ENCODE data around the gene FAM170B.

The FAM170B gene

GRCh38 chr10:49120911-49121310 lies 12.9 kb downstream of the FAM170B start:
- no peak for DNase-seq (ENCODE audit: low read depth)

DNA sequence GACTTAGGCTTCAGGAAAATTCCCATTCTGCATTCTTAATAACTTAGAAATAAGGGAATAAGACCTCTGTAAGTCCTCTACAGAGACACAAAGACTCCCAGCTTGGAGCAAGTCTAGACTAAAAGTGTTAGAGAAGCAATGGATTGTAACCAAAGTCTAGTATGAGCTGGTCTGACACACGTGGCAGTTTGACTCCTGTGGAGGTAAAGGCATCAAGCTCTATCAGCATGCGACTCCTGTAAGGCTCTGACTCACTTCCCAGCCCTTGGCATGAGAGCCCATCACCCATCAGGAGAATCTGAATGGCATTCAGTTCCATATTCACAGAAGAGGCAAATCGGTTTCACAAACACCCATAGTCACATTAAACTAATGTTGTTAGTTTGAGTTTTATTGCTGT lies 14.1 kb downstream of the FAM170B start:
- no peak for DNase-seq (ENCODE audit: low read depth)

- DNase-seq (ENCODE audit: low read depth) = no peak
Observed at GRCh38 chr10:49118430-49119074, 15.3 kb downstream of the FAM170B start.

DNA sequence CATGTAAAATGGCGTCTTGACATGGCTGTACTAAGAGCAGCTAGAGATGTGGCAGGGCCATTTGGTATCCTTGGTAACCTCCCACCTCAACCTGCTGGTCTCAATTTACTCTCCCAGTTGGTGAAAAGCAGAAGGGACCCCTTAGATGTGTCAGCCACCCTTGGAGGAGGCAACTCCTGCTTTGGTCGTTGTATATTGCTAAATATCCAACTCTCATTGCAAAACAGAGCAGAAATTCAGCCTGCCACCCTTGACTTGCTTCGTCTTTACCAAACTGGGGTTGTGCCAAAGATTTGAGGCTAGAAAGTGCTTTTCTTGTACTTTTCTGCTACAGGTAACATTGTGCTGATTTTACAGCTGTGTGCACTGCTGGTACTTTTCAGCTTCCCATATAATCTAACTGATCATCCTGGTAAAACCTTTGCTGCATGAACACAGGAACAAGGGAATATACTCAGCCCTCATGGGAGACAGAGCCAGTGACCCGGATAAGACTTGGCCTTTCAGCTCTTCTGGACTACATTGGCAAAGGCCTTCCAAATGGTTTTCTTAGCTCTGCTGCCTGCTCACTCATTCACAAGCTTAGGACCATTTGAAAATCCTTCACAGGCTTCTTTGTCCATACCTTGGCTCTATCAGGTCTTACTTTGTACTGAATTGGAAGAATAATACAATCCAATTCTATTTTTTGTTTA lies 16.3 kb downstream of the FAM170B start:
- DNase-seq (ENCODE audit: low read depth) = no peak

DNA sequence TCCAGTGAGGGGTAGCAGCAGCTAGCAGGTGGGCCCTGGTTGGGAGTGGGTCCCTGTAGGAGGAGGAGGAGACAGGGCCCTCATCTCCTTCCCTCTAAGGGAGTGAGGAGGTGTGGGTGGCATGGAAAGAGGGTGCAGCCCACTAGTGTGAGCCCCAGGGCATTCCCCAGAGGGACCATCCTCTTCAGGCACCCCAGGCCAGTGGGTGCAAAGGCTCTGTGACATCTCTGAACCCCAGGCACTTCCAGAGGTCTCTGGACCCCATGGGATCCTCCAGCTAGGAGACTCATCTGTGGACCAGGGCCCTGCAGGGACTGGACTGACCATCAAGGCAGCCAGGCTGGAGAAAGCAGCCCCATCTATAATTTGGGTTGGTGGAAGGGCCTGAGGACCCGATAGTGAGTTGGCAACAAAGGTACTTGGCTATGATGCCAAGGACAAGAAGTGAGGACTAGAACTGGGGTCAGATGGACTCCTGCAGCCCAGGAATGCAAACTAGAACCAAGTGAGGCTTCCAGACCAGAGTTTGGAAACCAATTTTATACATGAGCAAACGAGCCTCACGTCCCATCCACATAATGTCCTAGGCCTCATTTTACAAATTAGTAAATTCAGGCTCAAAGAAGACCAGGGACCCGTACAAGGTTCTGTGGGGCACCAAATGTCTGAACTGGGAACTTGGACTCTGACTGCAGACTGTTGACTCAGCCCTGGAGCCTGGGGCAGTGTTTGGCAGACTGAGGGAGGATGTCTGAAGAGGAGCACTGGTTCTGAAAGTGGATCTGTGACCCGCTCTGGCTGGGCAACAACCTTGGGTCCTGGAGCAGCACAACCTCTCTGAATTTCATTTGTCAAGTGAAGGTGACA lies 17.1 kb downstream of the FAM170B start:
- DNase-seq (ENCODE audit: low read depth) = no peak

- DNase-seq (ENCODE audit: low read depth) = no peak
Observed at GRCh38 chr10:49115796-49116508, 17.9 kb downstream of the FAM170B start.

- DNase-seq (ENCODE audit: low read depth) = no peak
Observed at GRCh38 chr10:49115015-49115795, 18.6 kb downstream of the FAM170B start, which contains the start of gene VSTM4. TSS of gene VSTM4 (minus strand) at chr10:49115522. CDS start at chr10:49115485, 37 bp downstream.

DNA sequence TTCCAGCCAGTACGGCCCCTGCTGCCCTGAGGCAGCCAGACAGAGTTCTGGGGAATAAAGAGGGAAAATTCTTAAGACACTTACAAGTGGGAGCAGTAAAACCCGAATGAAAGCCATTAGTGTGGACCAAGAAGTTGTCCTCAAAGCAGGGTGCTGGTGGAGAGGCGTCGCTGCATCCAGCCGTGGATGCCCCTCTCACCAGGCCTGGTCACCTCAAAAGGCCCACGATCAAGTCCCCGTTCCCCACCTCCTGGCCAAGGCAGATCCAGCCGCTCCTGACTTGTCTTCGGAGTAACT lies 19.2 kb downstream of the FAM170B start:
- DNase-seq (ENCODE audit: low read depth) = no peak

GRCh38 chr10:49113741-49114141 lies 20.1 kb downstream of the FAM170B start:
- DNase-seq (ENCODE audit: low read depth) = no peak

GRCh38 chr10:49112851-49113250 lies 21.0 kb downstream of the FAM170B start:
- DNase-seq (ENCODE audit: low read depth) = no peak

- DNase-seq (ENCODE audit: low read depth) = no peak
Observed at GRCh38 chr10:49112098-49112497, 21.7 kb downstream of the FAM170B start.

GRCh38 chr10:49111320-49111698 lies 22.5 kb downstream of the FAM170B start:
- no peak for DNase-seq (ENCODE audit: low read depth)

GRCh38 chr10:49110684-49111319 lies 23.0 kb downstream of the FAM170B start:
- DNase-seq (ENCODE audit: low read depth) = no peak

DNA sequence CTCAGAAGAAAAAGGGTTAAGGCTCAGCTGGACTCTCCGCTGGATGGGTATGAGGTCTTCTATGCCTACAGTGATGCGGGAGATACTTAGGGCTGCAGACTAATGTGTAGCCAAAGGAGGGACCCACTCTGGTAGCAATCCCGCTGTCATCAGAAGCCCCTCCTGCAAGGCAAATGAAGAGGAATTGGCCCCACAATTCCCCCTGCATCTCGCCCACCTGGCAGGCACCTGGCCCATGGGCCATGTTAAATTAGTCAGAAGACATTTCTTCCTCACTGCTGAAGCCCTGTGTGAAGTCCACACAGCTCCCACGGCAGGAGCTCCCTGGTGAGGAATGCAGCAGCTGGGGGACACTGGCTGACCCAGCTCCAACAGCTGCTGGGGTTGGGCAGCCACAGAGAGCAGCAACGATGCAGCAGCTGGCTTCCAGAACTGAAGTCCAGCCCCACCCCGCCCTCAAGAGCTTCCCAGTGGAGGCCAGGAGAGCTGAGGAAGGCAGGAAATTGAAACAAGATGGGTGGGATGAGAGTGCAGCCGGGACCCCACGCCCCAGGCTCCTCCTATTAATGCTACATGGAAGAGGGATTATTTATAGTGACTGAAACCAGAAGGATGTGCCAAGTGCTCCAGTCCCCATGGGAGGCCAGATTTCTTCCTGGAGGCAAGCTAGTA lies 24.0 kb downstream of the FAM170B start:
- no peak for DNase-seq (ENCODE audit: low read depth)

DNA sequence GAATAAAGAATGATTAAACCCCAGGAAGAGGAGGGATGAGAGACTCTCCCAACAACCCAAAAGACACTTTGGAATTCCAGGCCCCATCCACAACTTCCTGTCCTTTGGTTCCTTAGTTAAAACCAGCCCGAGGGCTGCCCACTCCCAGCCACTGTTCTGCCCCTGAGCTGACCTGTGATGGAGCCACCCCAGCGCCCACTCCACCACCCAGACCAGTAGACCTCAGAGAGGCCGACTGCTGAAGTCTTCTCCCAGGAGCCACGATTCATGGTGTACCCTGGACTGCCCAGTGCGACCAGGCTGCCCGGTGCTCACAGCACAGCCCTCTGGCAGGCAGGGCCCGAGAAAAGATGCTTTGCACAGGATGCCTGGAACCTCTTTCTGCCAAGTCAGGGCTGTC lies 25.2 kb downstream of the FAM170B start:
- no peak for DNase-seq (ENCODE audit: low read depth)

DNA sequence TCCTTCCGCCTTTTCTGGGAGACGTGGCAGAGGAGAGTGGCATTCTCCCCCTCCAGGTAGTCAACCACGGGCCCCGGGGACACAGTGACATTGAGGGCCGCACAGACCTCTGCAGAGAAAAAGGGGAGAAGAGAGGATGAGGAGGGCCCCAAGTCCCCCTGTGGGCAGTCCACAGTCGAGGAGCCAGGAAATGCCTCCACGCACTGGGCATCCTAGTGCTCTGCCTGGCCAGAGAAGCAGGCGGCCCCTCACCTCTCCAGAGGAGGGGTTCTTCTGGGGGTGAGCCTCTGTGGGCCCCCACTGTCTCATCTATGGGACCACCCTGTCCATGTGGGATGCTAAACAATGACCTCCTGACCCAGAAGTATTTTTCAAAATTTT lies 25.9 kb downstream of the FAM170B start:
- no peak for DNase-seq (ENCODE audit: low read depth)

GRCh38 chr10:49107111-49107886 lies 26.5 kb downstream of the FAM170B start:
- DNase-seq (ENCODE audit: low read depth) = no peak

DNA sequence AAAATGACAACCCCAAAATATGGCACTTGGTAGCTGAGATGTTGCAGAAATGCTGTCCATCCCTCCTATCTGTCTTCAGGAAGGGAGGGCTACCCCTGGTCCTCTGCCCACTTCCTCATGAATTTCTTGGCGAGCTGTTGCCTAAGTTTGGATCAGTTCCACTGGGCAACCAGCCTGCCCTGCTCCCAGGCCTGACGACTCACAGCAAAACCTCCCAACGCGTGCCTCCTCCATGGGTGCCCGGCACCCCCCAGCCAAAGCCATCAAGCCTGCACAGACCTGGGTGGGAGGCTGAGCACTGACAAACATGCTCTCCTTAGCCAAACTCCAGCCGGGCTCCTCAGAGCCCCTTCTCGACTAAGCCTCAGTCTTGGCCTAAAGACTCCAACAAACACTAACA lies 27.4 kb downstream of the FAM170B start:
- no peak for DNase-seq (ENCODE audit: low read depth)

- DNase-seq (ENCODE audit: low read depth) = no peak
Observed at GRCh38 chr10:49105076-49105475, 28.7 kb downstream of the FAM170B start.

GRCh38 chr10:49104323-49104722 lies 29.5 kb downstream of the FAM170B start:
- no peak for DNase-seq (ENCODE audit: low read depth)

Data from stimulated activated CD8-positive, alpha-beta memory T cell treated with anti-CD3 and anti-CD28 coated beads, Interleukin-12 subunit alpha, Interleukin-12 subunit beta, amount 100 ng/mL, for 4 hours (primary cell).